HepG2 (cell line): Measurements from ENCODE around the gene KCTD13.

Experiments
- BHLHE40 ChIP-seq: IDR thresholded peaks from 2 replicates; pipeline ENCODE4 v1.6.1; 2011; ENCODE audit warnings: low read length, improper control_type of control experiment
- EP300 ChIP-seq, 3 experiments: sonication (generic) in 1 of 3; formaldehyde crosslinking in 1 of 3; IDR thresholded peaks; 2 replicates each; pipeline versions ENCODE4 v1.5.1 to v1.6.1; 2011 to 2020; ENCODE audit warnings: low read depth in 2 of 3, low read length in 2 of 3, borderline replicate concordance in 1 of 3, improper control_type of control experiment in 1 of 3, mild to moderate bottlenecking in 1 of 3, missing genetic modification reagents in 1 of 3, moderate library complexity in 1 of 3
- FOSL1 ChIP-seq: sonication (generic); formaldehyde crosslinking; IDR thresholded peaks from 2 replicates; pipeline ENCODE4 v1.9.0; 2021; ENCODE audit warnings: missing genetic modification reagents, borderline replicate concordance
- KAT2B ChIP-seq: fragments of 150-350 bp; IDR thresholded peaks from 2 replicates; pipeline ENCODE4 v1.6.1; 2014; ENCODE audit warnings: low read depth, low read length, borderline replicate concordance
- POLR2A ChIP-seq, 2 experiments: IDR thresholded peaks; 2 replicates each; pipeline ENCODE4 v1.6.1; 2011; ENCODE audit warnings: low read depth in 2 of 2, low read length in 2 of 2, mild to moderate bottlenecking in 1 of 2, moderate library complexity in 1 of 2; ENCODE audit not compliant: insufficient read depth in 1 of 2
- SMC3 ChIP-seq: IDR thresholded peaks from 2 replicates; pipeline ENCODE4 v1.6.1; 2011; ENCODE audit warnings: low read length, improper control_type of control experiment
- SOX6 ChIP-seq, 2 experiments: fragments of 450-650 bp in 1 of 2; sonication (generic) in 1 of 2; formaldehyde crosslinking in 1 of 2; IDR thresholded peaks; 2 replicates each; pipeline versions ENCODE4 v1.4.0 to v1.6.1; 2017 to 2020; ENCODE audit warnings: antibody characterized with exemption in 1 of 2, mild to moderate bottlenecking in 1 of 2, missing genetic modification reagents in 1 of 2
- SUZ12 ChIP-seq: fragments of 150-350 bp; IDR thresholded peaks from 2 replicates; pipeline ENCODE4 v1.6.1; 2014; ENCODE audit warnings: low read depth, low read length
- ZC3H13 ChIP-seq: sonication (generic); formaldehyde crosslinking; IDR thresholded peaks from 2 replicates; pipeline ENCODE4 v1.8.1; 2023; ENCODE audit warnings: mild to moderate bottlenecking, missing genetic modification reagents, moderate library complexity
- ZKSCAN1 ChIP-seq: fragments of 150-350 bp; IDR thresholded peaks from 2 replicates; pipeline ENCODE4 v1.6.1; 2014; ENCODE audit warnings: low read length
- ZSCAN29 ChIP-seq: sonication (generic); formaldehyde crosslinking; conservative IDR thresholded peaks from 2 replicates; pipeline ENCODE4 v1.4.0; 2020; ENCODE audit warnings: mild to moderate bottlenecking, missing genetic modification reagents
- TF ChIP-seq, protein P1 (sequence below), 2 experiments: sonication (generic) in 1 of 2; formaldehyde crosslinking in 1 of 2; IDR thresholded peaks; 2 replicates each; pipeline versions ENCODE4 v1.5.1 to v1.6.1; 2011 to 2020; ENCODE audit warnings: borderline replicate concordance in 1 of 2, low read depth in 1 of 2, low read length in 1 of 2, mild to moderate bottlenecking in 1 of 2, missing genetic modification reagents in 1 of 2, moderate library complexity in 1 of 2

- TF ChIP-seq BHLHE40 (no peak), ZC3H13 (CRISPR knock-in tag) (no peak), POLR2A (IDR thresholded peaks at IDR 0.05; ENCODE audit: insufficient read depth in 1 of 2, low read depth in 2 of 2, low read length in 2 of 2) (no peak), ZKSCAN1 (no peak), FOSL1 (CRISPR knock-in tag) (no peak), SUZ12 (no peak), SOX6 (IDR thresholded peaks at IDR 0.05) (no peak), SOX6 (CRISPR knock-in tag; IDR thresholded peaks at IDR 0.05) (peak; percentile 11), EP300 (IDR thresholded peaks at IDR 0.05; ENCODE audit: low read depth in 2 of 2, low read length in 2 of 2) (0 out of 4 replicates have a peak, but pooled peaks of 1 of the 2 experiments have one; percentile 22), EP300 (CRISPR knock-in tag; IDR thresholded peaks at IDR 0.05; ENCODE audit: borderline replicate concordance) (no peak), SMC3 (no peak), KAT2B (no peak), ZSCAN29 (CRISPR knock-in tag) (no peak)
- TF ChIP-seq, protein P1, sequence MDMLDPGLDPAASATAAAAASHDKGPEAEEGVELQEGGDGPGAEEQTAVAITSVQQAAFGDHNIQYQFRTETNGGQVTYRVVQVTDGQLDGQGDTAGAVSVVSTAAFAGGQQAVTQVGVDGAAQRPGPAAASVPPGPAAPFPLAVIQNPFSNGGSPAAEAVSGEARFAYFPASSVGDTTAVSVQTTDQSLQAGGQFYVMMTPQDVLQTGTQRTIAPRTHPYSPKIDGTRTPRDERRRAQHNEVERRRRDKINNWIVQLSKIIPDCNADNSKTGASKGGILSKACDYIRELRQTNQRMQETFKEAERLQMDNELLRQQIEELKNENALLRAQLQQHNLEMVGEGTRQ (IDR thresholded peaks at IDR 0.05; ENCODE audit: low read depth, low read length) = no peak
- TF ChIP-seq, protein P1 (CRISPR knock-in tag; IDR thresholded peaks at IDR 0.05; ENCODE audit: borderline replicate concordance) = no peak
Measured at GRCh38 chr16:29863669-29863984, 62.4 kb downstream of the KCTD13 start.
